GM12864 (cell line): ENCODE measurements around the gene ETS2.
"Not testable (repeated sequence)": the region's sequence is repeated elsewhere in the genome, so short reads cannot be mapped to it uniquely, and the experiment has no call there.

ENCODE experiments used
- DNase-seq: peaks from one replicate; pipeline ENCODE4 v3.0.0-alpha.2; 2011; ENCODE audit warnings: low read depth
- H3K4me3 ChIP-seq: 2 replicates; pipeline ENCODE4 v1.5.1; 2011; ENCODE audit warnings: mild to moderate bottlenecking, low read depth, low read length, control low read depth
- TF ChIP-seq, protein P1 (sequence below): IDR thresholded peaks from 2 replicates; pipeline ENCODE4 v1.5.1; 2011; ENCODE audit warnings: low read depth, mild to moderate bottlenecking, moderate library complexity, low read length, control low read depth, inconsistent platforms; ENCODE audit errors: missing control alignments

The ETS2 gene

GRCh38 chr21:38843806-38844503, 38.2 kb downstream of the ETS2 start:
- no peak for DNase-seq
- TF ChIP-seq, protein P1, sequence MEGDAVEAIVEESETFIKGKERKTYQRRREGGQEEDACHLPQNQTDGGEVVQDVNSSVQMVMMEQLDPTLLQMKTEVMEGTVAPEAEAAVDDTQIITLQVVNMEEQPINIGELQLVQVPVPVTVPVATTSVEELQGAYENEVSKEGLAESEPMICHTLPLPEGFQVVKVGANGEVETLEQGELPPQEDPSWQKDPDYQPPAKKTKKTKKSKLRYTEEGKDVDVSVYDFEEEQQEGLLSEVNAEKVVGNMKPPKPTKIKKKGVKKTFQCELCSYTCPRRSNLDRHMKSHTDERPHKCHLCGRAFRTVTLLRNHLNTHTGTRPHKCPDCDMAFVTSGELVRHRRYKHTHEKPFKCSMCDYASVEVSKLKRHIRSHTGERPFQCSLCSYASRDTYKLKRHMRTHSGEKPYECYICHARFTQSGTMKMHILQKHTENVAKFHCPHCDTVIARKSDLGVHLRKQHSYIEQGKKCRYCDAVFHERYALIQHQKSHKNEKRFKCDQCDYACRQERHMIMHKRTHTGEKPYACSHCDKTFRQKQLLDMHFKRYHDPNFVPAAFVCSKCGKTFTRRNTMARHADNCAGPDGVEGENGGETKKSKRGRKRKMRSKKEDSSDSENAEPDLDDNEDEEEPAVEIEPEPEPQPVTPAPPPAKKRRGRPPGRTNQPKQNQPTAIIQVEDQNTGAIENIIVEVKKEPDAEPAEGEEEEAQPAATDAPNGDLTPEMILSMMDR: no peak
- no peak overlapping the region for H3K4me3 ChIP-seq

GRCh38 chr21:38845374-38845773, 39.6 kb downstream of the ETS2 start:
- H3K4me3 ChIP-seq, DNase-seq: not testable (repeated sequence)

DNA sequence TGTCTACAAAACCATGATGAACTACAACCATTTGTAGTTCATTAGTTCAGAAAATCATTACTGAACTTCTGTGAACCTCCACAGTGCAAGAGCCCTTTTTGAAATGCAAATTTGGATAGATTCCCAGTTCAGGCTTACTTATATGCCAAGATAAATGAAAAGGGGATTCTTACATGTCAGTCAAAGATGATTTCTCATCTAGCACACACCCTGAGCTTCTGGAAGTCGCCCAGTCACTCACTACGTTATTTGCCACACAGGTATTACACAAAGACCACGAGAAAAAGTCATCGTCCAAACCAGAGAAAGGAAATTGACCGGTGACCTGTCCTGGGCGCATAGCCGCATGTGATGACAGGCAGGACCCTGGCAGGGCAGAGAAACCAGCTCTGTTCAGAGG, 41.8 kb downstream of the ETS2 start:
- no peak for DNase-seq
- TF ChIP-seq, protein P1: no peak

DNA sequence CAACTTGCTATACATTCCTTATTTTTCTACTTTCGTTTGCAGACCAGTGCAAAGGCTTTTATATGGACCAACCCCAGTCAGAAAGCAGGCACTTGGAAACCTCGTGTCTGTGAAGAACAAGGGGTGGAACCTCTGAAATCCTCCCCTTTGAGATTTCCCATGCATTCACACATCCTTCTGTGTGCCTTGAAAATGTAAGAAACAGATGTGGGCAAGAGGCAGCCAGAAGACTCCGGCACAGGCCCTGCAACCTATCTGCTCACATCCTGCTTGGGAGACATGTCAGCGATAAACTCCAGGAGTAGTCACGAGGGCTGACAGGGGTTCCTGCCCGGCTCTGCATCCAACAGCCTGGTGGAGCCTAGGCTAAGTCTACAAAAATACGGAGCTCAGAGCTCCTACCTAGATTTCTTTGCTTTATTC, 42.5 kb downstream of the ETS2 start:
- H3K4me3 ChIP-seq: no peak overlapping the region
- DNase-seq: no peak
- TF ChIP-seq, protein P1: no peak

More for the DNA sequence above, 41.8 kb downstream of the ETS2 start:
- H3K4me3 ChIP-seq: no peak overlapping the region

DNA sequence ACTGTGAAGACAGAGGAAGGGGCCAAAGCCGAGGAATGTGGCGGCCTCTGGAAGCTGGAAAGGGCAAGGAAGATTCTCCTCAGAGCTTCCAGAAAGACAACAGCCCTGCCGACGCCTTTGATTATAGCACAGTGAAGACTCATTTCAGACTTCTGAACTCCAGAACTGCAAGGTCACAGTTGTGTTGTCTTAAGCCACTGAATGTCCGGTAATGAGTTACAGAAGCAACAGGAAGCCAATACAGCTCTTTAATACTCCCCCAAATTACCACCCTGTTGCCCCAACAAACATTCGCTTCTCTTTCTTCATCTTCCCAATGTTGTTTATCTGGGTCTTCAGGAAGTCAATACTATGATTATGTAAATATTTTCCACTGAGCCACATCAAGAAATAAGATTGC, 44.0 kb downstream of the ETS2 start:
- DNase-seq: no peak
- H3K4me3 ChIP-seq: no peak overlapping the region
- TF ChIP-seq, protein P1: no peak

DNA sequence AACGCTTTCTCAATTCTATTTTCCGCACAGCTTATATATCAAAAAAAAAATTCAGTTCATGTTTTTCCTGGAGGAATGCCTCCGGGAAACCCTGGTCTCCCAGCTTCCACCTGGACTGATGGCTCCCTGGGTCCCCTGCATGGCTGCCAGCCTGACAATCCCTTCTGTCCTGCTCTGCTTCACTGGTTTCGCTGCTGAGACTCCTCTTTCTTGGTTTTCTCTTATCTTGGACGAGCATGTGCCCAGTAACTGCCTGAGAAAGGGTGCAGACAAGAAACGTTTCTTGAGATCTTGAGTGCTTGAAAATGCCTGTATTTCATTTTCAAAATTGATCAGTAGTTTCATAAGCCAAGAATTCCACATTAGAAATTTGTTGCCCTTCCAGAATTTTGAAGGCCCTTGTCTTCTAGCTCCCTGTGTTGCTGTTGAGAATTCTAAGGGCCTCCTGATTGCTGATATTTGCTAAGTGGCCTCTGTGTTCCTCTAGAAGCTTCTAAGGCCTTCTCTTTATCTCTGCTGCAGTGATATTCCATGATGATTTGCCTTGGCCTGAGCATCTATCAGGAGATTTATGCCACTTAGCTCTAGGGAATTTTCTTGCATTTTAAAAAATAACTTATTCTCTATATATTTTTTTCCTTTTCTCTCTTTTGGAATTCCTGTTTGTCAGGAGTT, 44.7 kb downstream of the ETS2 start:
- DNase-seq: no peak
- TF ChIP-seq, protein P1: no peak
- no peak overlapping the region for H3K4me3 ChIP-seq

DNA sequence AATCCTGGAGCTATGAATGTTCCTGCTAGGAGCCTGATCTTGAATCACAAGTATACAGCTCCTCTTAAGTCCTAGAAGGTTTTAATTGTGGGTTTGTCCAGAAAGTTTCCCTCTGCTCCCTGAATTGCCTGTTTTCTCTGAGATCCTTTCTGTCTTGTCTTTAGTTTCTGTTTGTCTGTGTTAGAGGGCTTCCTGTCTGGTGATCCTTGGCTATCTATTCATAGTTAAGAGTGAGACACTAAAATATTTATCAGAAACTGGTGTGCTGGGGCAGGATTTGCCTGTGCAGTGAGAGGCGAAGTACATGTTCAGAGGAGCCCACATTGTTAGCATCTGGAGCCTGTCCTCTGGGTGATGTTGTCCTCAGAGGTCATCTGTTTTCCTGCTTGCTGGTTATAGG, 45.4 kb downstream of the ETS2 start:
- DNase-seq: no peak
- H3K4me3 ChIP-seq: no peak overlapping the region
- TF ChIP-seq, protein P1: no peak
